HG03064 (cell line): Measurements from ENCODE around the gene ITPR1.
A peak's percentile ranks its signal among the peaks of the same experiment; 100 is the strongest.

ENCODE experiments used
- ATAC-seq: cut with Tn5 transposase; IDR thresholded peaks from one replicate; pipeline ENCODE4 v1.9.1; 2021; ENCODE audit warnings: low read depth; ENCODE audit not compliant: unreplicated experiment

The ITPR1 gene

DNA sequence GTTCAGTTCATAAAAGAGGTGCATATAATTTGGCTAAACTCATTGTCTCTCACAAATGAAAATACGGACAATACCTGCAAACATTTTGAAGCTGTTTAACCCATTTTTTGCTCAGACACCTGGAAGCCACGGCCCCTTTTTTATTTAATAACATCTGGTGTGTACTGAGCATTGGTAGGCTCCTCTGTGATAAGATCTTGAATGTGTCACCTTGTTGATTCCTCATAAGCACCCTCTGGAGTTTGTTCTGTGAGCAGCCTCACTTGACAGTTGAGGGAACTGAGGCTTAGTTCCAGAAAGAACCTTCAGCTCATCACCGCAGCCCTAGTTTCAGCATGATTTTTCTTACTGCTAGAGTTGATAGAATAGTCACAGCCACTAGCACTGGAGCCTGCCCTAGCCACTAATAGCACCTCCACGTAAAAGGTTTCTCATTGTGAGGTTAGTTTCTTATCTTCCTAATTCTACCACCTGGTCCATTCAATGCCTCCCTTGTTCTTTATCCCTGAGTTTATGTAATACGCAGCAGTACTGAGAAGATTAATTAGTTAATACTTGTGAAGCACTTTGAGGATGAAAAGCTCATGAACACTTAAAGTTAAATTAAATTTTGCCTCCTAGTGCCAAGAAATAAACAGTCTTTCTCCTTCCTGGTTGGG, 71.9 kb downstream of the ITPR1 start:
- ATAC-seq = no peak

DNA sequence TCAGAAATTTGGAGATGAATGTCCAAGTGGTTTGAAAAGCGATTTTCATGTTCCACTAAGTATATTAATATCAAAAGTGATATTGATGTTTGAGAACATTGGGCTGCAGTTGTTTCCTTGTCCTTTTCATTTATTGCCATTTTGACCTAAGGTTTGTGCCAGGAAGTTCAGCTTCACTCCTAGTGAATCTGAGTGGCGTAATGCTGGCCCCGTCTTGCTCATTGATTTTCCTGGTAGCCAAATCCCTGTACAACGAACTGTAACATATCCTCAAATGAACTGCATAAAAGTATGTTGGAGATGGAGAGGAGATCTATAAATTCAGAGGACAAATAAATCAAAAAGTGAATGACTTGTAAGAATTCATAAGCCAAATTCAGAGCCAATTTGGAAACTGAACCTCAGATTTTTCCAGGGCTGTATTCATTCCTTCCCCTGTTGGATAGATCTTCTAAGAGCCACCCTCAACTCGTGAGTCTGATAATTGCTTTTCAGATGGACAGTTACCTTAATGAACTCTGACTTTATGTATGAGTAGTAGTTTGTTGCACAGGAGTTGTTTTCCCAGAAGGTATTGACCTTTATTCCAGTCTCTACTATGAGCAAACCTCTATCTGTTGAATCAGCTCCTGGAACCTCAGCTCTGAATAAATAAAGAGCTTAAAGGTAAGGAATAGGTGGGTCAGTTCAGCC, 72.8 kb downstream of the ITPR1 start:
- no peak for ATAC-seq

DNA sequence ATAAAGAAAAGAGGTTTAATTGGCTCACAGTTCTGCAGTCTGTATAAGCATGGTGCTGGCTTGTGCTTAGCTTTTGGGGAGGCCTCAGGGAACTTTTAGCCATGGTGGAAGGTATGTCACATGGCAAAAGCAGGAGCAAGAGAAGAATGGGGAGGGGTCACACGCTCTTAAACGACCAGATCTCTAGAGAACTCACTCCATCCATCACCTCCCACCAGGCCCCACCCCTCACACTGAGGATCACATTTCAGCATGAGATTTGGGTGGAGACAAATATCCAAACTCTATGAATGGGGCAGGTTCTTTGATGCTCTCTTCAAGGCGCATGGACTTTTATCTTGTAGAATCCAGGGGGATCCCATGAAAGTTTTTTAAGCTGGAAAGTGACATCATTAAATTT, 75.7 kb downstream of the ITPR1 start:
- ATAC-seq = no peak

- ATAC-seq = no peak
These were observed 77.9 kb downstream of the ITPR1 start for GRCh38 chr3:4570840-4571621.

DNA sequence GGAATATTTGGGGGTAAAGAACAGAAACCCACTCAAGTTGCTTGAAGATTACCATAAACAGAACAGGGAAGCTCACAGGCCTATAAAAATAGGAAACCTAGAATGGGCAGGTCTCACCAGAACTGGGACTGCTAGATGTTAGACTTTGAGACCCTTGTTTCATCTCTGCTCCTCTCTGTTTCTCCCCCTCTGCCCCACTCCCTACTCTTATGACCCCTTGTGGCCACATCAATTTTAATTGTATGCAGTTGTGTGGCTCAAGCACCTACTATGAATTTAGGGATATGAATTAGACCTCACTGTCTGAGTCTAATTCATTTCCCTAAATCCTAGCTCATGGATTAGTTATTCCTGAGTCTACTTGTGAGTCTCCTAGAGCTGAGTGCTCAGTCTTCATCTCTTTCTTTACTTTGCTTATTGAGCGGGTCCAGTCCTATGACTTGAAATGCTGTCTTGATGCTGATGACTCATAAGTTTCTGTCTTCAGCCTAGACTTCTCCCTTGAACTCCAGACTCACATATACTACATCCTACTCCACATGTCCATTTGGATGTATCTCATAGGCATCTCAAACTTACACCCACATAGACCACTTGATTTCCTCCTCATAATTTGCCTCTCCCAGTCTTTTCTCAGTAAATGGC, 78.7 kb downstream of the ITPR1 start:
- ATAC-seq = no peak

DNA sequence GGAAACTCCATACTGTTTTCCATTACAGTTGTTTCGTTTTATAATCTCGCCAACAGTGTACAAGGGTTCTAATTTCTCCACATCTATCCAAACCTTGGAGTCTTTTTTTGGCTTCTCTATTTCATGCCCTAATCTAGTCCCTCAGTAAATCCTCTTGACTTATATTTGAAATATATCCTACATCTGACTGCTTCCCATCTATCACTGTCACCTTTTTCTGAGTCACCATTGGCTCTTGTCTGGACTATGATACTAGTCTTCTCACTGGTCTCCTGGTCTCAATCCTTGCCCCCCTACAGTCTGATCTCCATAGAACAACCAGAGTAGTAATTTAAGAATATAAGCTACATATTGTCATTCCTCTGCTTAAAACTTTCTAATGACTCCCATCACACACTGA, 80.0 kb downstream of the ITPR1 start:
- ATAC-seq = no peak

DNA sequence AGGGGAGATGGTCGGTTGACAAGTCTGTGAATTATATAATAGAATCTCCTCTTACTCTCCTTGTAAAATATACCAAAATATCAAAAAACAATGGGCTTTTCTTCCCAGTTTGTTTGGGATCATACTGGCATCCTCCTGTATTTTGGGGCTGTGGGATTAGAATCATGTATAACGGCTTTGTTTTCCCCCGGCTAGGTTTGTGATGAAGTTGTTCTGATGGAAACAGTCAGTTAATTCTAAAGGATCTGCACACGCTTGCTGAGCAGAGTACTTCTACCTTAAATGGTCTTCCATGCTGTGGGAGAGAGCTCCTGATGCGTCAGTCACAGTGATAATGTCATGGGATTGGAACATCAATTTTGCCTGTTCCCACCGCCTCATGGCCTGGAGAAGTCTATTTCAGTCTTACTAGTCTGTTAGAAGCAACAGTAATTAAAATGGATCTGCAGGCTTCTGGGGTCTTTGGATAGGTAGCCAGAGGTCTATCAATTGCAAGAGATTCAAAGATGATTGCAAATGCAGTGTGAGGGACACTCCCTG, 81.3 kb downstream of the ITPR1 start:
- ATAC-seq = no peak

GRCh38 chr3:4575381-4575780, 82.2 kb downstream of the ITPR1 start:
- ATAC-seq = no peak

DNA sequence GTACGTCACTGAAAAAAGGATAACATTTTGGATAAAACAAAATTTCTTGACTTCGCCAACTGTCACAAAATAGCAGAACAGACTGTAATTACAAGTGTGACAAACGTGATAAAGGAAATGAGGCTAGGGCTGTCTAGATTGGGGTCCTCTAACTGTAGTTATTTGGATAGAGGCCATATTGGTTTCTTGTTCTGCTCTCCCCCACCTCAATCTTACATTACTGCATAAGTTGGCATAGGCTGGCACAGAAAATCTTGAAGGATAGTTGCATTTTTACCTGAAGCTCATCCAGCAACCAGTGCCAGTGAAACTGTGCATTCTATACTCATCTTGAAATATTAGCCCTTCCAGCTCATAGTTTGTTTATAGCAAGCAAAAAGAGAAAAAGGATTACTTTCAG, 84.6 kb downstream of the ITPR1 start:
- ATAC-seq = no peak

GRCh38 chr3:4580346-4581123, 87.4 kb downstream of the ITPR1 start:
- ATAC-seq = no peak

DNA sequence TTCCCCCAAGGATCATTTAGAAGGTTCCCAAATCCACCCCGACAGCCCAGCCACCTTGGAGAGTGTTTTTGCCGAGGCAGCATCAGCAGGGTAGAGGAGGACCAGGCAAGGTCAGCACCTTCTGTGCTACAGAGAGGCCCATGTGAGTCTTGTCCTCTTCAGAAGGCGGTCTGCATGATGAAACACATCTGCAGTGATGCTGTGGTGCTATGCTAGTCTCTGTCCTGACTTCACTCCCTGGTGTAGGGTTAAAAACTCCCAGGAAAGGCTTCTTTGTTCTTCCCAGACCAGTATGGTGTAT, 87.9 kb downstream of the ITPR1 start:
- ATAC-seq = no peak

- ATAC-seq = no peak
These were observed 88.3 kb downstream of the ITPR1 start for GRCh38 chr3:4581498-4581897.

GRCh38 chr3:4581920-4582611, 88.9 kb downstream of the ITPR1 start:
- no peak for ATAC-seq

GRCh38 chr3:4582624-4583023, 89.5 kb downstream of the ITPR1 start:
- no peak for ATAC-seq

- ATAC-seq = no peak
These were observed 90.3 kb downstream of the ITPR1 start for GRCh38 chr3:4583416-4583815.

DNA sequence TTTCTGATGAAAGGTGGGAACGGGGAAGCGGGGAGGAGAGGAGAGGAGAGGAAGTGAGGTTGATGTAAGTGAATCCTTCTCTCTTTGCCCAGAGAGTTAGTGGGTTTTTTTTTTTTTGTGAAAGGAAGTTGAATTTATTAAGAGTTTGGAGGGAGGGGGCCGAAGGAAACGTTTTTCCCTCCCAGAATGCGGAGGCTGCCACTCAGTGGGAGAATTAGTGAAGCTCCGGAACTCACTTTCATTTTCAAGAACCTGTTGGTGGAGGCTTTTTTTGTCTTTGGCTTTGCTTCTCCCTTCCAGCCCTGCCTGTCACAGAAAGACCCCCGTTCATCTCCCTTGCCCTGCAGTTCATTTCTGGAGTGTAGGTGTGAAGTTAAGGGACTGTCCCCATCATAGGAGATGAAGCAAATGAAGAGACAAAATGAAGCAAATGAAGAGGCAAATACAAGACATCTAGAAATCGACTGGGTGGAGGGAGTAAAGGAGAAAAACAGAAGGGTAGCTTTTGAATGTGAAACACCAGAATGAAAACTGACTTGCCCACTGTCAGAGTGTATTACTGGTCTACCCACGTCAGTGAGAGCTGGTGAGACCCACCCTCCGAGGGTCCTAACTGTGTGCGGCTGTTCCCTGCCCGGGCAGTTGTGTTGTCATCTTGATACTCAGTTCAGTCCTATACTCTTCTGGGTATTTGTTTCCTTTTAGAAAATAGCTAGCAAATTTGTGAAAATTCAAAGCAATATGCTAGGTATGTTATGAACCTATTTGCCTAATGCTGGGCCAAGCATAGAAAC, 91.5 kb downstream of the ITPR1 start:
- ATAC-seq = peak; percentile 47

DNA sequence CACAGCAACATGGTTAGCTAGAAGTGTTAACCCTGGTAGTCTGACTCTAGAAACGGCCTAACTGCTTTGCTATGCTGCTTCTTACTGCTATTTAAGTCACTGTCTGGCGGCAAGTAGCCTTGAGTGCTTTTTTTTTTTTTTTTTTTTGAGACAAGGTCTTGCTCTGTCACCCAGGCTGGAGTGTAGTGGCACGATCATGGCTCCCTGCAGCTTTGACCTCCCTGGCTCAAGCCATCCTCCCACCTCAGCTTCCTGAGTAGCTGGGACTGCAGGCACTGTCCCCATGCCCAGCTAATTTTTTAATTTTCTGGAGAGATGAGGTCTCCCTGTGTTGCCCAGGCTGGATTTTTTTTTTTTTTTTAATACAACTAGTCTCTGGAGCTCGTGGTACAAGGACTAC, 93.2 kb downstream of the ITPR1 start:
- ATAC-seq = no peak

DNA sequence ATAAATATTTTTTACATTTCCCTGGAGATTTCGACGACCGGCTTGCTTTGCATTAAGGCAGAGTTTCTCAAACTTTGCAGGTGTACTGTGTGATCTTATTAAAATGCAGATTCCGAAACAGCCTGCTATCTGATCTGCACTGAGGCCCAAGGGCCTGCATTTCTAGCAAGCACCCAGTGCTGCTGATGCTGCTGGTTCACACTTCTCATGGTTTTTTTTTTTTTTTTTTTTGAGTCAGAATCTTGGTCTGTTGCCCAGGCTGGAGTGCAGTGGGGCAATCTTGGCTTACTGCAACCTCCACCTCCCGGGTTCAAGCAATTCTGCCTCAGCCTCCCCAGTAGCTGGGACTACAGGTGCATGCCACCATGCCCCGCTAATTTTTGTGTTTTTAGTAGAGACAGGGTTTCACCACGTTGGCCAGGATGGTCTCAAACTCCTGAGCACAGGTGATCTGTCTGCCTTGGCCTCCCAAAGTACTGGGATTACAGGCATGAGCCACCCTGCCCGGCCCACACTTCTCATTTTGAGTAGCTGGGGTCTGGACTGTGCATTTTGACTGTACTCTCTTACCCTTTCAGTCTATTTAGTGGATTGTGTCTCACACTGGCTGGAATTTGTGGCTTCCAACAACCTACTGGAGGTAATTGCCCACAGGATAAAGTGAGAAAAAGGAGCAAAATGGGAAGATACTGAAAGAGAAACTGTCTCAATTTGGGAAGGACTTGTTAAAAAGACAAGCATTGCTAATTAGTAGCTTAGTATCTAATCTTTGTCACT, 94.1 kb downstream of the ITPR1 start:
- ATAC-seq = no peak

DNA sequence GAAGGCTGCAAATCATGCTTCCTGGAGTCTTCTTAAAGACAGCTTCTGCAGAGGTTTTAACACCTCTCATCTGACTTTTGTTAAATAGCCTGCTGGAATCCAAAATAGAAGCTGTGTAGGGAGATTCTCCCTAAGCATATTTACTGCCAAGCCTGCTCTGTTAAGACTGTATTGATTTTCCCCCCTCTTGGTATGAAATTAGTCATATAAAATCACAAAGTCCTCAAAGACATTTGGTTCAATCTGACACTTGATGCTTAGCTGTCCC, 94.6 kb downstream of the ITPR1 start:
- ATAC-seq = no peak
